H1 (cell line): Measurements from ENCODE around the gene AOPEP. TPM values are rescaled to one million over a fixed set of nuclear protein-coding genes. Genes with fewer than 3 reads are reported as not detected.

Source experiments
- CTCF ChIA-PET: fragments of 300-600 bp; sonication (Branson Sonifier 250); formaldehyde crosslinking; loops from one replicate; lab custom pipeline; 2021; ENCODE audit not compliant: partially characterized antibody; lab: Charles Lee
- POLR2A ChIA-PET: fragments of 300-600 bp; sonication (Branson Sonifier 250); formaldehyde crosslinking; loops from one replicate; lab custom pipeline; 2021; ENCODE audit warnings: inconsistent platforms; ENCODE audit not compliant: partially characterized antibody; lab: Charles Lee
- DNase-seq, 2 experiments: peaks; one replicate each; pipeline versions ENCODE4 v3.0.0 to v3.0.0-alpha.2; 2010 to 2022; ENCODE audit warnings: low spot score in 2 of 2, low read depth in 1 of 2, mixed read lengths in 1 of 2
- FAIRE-seq: peaks from 2 replicates; lab custom pipeline; 2011; peaks lifted over from hg19 to GRCh38; lab: Jason Lieb, UNC
- H2AFZ ChIP-seq: 2 replicates; pipeline ENCODE4 v1.8.1; 2012; ENCODE audit warnings: low read length, inconsistent platforms
- H2AK5ac ChIP-seq: 2 replicates; pipeline ENCODE4 v1.6.1; 2013; ENCODE audit warnings: low read depth, low read length
- H2BK120ac ChIP-seq: replicated peaks from 2 replicates; pipeline ENCODE3; 2013; ENCODE audit warnings: low read depth, low read length, inconsistent platforms
- H2BK12ac ChIP-seq: 2 replicates; pipeline ENCODE4 v1.6.1; 2013; ENCODE audit warnings: low read depth, low read length
- H2BK15ac ChIP-seq: 2 replicates; pipeline ENCODE4 v1.6.1; 2013; ENCODE audit warnings: low read length
- H2BK20ac ChIP-seq: 2 replicates; pipeline ENCODE4 v1.6.1; 2013; ENCODE audit warnings: low read length
- H2BK5ac ChIP-seq: 2 replicates; pipeline ENCODE4 v1.6.1; 2013; ENCODE audit warnings: low read depth, low read length
- H3K14ac ChIP-seq: 2 replicates; pipeline ENCODE4 v1.6.1; 2013; ENCODE audit warnings: inconsistent platforms; ENCODE audit not compliant: insufficient read length
- H3K18ac ChIP-seq: 2 replicates; pipeline ENCODE4 v1.6.1; 2013; ENCODE audit warnings: low read length; ENCODE audit errors: extremely low read depth
- H3K23ac ChIP-seq: 2 replicates; pipeline ENCODE4 v1.6.1; 2013; ENCODE audit warnings: inconsistent platforms; ENCODE audit not compliant: insufficient read length
- H3K23me2 ChIP-seq: 2 replicates; pipeline ENCODE4 v1.6.1; 2013; ENCODE audit warnings: low read depth, low read length
- H3K27ac ChIP-seq: 2 replicates; pipeline ENCODE4 v1.6.1; 2011; ENCODE audit warnings: low read depth, low read length, inconsistent platforms
- H3K27me3 ChIP-seq, 4 experiments: replicated peaks in 1 of 4; 1 replicate in 1 of 4; 2 replicates in 3 of 4; pipeline versions ENCODE4 v1.6.1 to v1.8.1; 2011 to 2013; ENCODE audit warnings: low read length in 3 of 4, mild to moderate bottlenecking in 3 of 4, inconsistent platforms in 2 of 4, mixed read lengths in 2 of 4, moderate library complexity in 1 of 4; ENCODE audit not compliant: control insufficient read depth in 3 of 4, insufficient read depth in 3 of 4; ENCODE audit errors: extremely low read depth in 1 of 4
- H3K36me3 ChIP-seq, 4 experiments: 2 replicates each; pipeline versions ENCODE4 v1.6.1 to v1.8.1; 2011 to 2013; ENCODE audit warnings: mild to moderate bottlenecking in 4 of 4, low read length in 3 of 4, moderate library complexity in 2 of 4, control low read depth in 1 of 4, inconsistent platforms in 1 of 4; ENCODE audit not compliant: insufficient read depth in 4 of 4, control insufficient read depth in 2 of 4
- H3K4ac ChIP-seq: replicated peaks from 2 replicates; pipeline ENCODE3; 2013; ENCODE audit warnings: low read length, low read depth, mixed read lengths, inconsistent platforms; ENCODE audit not compliant: insufficient read length
- H3K4me1 ChIP-seq, 4 experiments: replicated peaks in 1 of 4; 1 replicate in 1 of 4; 2 replicates in 3 of 4; pipeline versions ENCODE4 v1.6.1 to v1.8.1; 2011 to 2013; ENCODE audit warnings: low read length in 3 of 4, inconsistent platforms in 2 of 4, mixed read lengths in 1 of 4; ENCODE audit not compliant: insufficient read depth in 4 of 4, control insufficient read depth in 3 of 4
- H3K4me2 ChIP-seq, 2 experiments: 2 replicates each; pipeline versions ENCODE4 v1.6.1 to v1.8.1; 2011 to 2013; ENCODE audit warnings: low read depth in 2 of 2, low read length in 2 of 2, control low read depth in 1 of 2, inconsistent platforms in 1 of 2, mild to moderate bottlenecking in 1 of 2; ENCODE audit not compliant: insufficient read depth in 1 of 2
- H3K4me3 ChIP-seq, 4 experiments: fragments of 200-600, 300-600 bp in 1 of 4; sonication (generic), shearing (Covaris generic), sonication (Bioruptor Twin) in 1 of 4; 2 replicates each; pipeline versions ENCODE4 v1.5.1 to v1.8.1; 2011 to 2016; ENCODE audit warnings: low read length in 4 of 4, low read depth in 3 of 4, control low read depth in 2 of 4, inconsistent platforms in 2 of 4, mild to moderate bottlenecking in 2 of 4, mixed read lengths in 1 of 4, moderate library complexity in 1 of 4; ENCODE audit not compliant: insufficient read depth in 2 of 4; ENCODE audit errors: extremely low read depth in 1 of 4
- H3K56ac ChIP-seq: replicated peaks from 2 replicates; pipeline ENCODE3; 2013; ENCODE audit warnings: low read depth, mild to moderate bottlenecking, mixed read lengths, low read length, inconsistent platforms; ENCODE audit not compliant: insufficient read length
- H3K79me1 ChIP-seq: 2 replicates; pipeline ENCODE4 v1.6.1; 2013; ENCODE audit warnings: low read depth, low read length, control low read depth
- H3K79me2 ChIP-seq, 2 experiments: 2 replicates each; pipeline versions ENCODE4 v1.6.1 to v1.8.1; 2012 to 2013; ENCODE audit warnings: low read length in 2 of 2, mild to moderate bottlenecking in 2 of 2, inconsistent platforms in 1 of 2; ENCODE audit not compliant: insufficient read depth in 2 of 2, control insufficient read depth in 1 of 2
- H3K9ac ChIP-seq, 4 experiments: replicated peaks in 1 of 4; 1 replicate in 1 of 4; 2 replicates in 3 of 4; pipeline versions ENCODE4 v1.6.1 to v1.8.1; 2011 to 2013; ENCODE audit warnings: low read depth in 3 of 4, low read length in 3 of 4, control low read depth in 2 of 4, mild to moderate bottlenecking in 2 of 4, moderate library complexity in 2 of 4, inconsistent platforms in 1 of 4; ENCODE audit errors: extremely low read depth in 1 of 4
- H3K9me3 ChIP-seq, 2 experiments: 2 replicates each; pipeline versions ENCODE4 v1.6.1 to v1.8.1; 2012 to 2013; ENCODE audit warnings: mild to moderate bottlenecking in 2 of 2, moderate library complexity in 2 of 2, control low read depth in 1 of 2, inconsistent platforms in 1 of 2, low read depth in 1 of 2, low read length in 1 of 2, mixed read lengths in 1 of 2; ENCODE audit not compliant: insufficient read depth in 2 of 2
- H4K20me1 ChIP-seq, 2 experiments: replicated peaks in 1 of 2; 2 replicates each; pipeline versions ENCODE3 to v1.8.1; 2011 to 2013; ENCODE audit warnings: inconsistent platforms in 2 of 2, low read length in 2 of 2, mild to moderate bottlenecking in 1 of 2; ENCODE audit not compliant: insufficient read depth in 2 of 2, control insufficient read depth in 1 of 2
- H4K5ac ChIP-seq: 2 replicates; pipeline ENCODE4 v1.6.1; 2013; ENCODE audit warnings: low read length, low read depth, mixed read lengths, inconsistent platforms; ENCODE audit not compliant: insufficient read length
- H4K8ac ChIP-seq: 2 replicates; pipeline ENCODE4 v1.8.0; 2013; ENCODE audit warnings: mild to moderate bottlenecking, moderate library complexity, low read length, inconsistent platforms; ENCODE audit not compliant: insufficient read depth; ENCODE audit errors: extremely low read depth
- H4K91ac ChIP-seq: replicated peaks from 2 replicates; pipeline ENCODE3; 2013; ENCODE audit warnings: low read length, mixed read lengths, inconsistent platforms; ENCODE audit not compliant: insufficient read length
- CHD2 ChIP-seq: IDR thresholded peaks from 2 replicates; pipeline ENCODE4 v1.6.1; 2012; ENCODE audit warnings: low read length, improper control_type of control experiment
- HDAC6 ChIP-seq: IDR thresholded peaks from one replicate; pipeline ENCODE4 v1.7.1; 2012; ENCODE audit warnings: low read depth, mild to moderate bottlenecking, inconsistent platforms, low read length, moderate library complexity
- KDM4A ChIP-seq: IDR thresholded peaks from one replicate; pipeline ENCODE4 v1.7.1; 2012; ENCODE audit warnings: low read depth, mild to moderate bottlenecking, moderate library complexity, low read length, inconsistent platforms; ENCODE audit not compliant: severe bottlenecking
- MAFK ChIP-seq: IDR thresholded peaks from 2 replicates; pipeline ENCODE4 v1.6.1; 2012; ENCODE audit warnings: low read depth, mild to moderate bottlenecking, improper control_type of control experiment, low read length
- RNF2 ChIP-seq: fragments of 200-900, 300-1000 bp; sonication (generic); IDR thresholded peaks from 2 replicates; pipeline ENCODE4 v1.7.1; 2016; ENCODE audit warnings: borderline replicate concordance, low read depth, mild to moderate bottlenecking, antibody characterized with exemption, low read length; ENCODE audit not compliant: poor library complexity, severe bottlenecking; ENCODE audit errors: missing control alignments
- SAP30 ChIP-seq: fragments of 300-600 bp; sonication (generic); IDR thresholded peaks from 2 replicates; pipeline ENCODE4 v1.7.1; 2012; ENCODE audit warnings: low read length, moderate library complexity, mild to moderate bottlenecking, inconsistent platforms; ENCODE audit not compliant: insufficient read depth, insufficient replicate concordance
- WGBS, 2 experiments: shearing (Covaris generic) in 1 of 2; methylation state at CpG; one replicate each; pipeline versions ENCODE4 v1.1.6 to v1.1.7; 2013 to 2015; ENCODE audit warnings: low lambda C conversion rate in 2 of 2, mixed read lengths in 2 of 2, inconsistent platforms in 1 of 2, low coverage in 1 of 2, missing lambda C conversion rate in 1 of 2; ENCODE audit not compliant: insufficient replicate concordance in 2 of 2, insufficient coverage in 1 of 2, insufficient read length in 1 of 2; ENCODE audit errors: extremely low coverage in 1 of 2, missing lambda C conversion rate in 1 of 2; 5-methylcytosine and 5-hydroxymethylcytosine counted together
- polyA plus RNA-seq, 7 experiments: library from polyadenylated mRNA; depleted of rRNA in 3 of 7; stranded (reverse) in 5 of 7; unstranded in 2 of 7; fragments of >200 nt in 5 of 7; fragments of 200-250 nt in 2 of 7; gene quantifications; 1 replicate in 5 of 7; 2 replicates in 1 of 7; 4 replicates in 1 of 7; pipeline versions ENCODE4 v1.2.1 to v1.2.3, GENCODE V29; 2011 to 2013; ENCODE audit warnings: missing spikeins in 2 of 7, mixed read lengths in 2 of 7
- total RNA-seq: library from RNA; stranded (reverse); fragmentation: NEBNext Ultra II Directional; extraction: Animal tissue kit (Norgen Biotek cat#: 25700); gene quantifications from 2 replicates; pipeline ENCODE4 v1.2.1, GENCODE V29; 2021
- TF ChIP-seq, protein P1 (sequence below): IDR thresholded peaks from 2 replicates; pipeline ENCODE4 v1.6.1; 2011; ENCODE audit warnings: low read depth, mild to moderate bottlenecking, low read length; ENCODE audit not compliant: insufficient read depth

The AOPEP gene
- total and polyA plus RNA-seq, 2 of the 8 experiments (the other 6 are each of a cell fraction or from before 2014, with no cell fraction given), result 6.1 to 14.3 TPM

DNA sequence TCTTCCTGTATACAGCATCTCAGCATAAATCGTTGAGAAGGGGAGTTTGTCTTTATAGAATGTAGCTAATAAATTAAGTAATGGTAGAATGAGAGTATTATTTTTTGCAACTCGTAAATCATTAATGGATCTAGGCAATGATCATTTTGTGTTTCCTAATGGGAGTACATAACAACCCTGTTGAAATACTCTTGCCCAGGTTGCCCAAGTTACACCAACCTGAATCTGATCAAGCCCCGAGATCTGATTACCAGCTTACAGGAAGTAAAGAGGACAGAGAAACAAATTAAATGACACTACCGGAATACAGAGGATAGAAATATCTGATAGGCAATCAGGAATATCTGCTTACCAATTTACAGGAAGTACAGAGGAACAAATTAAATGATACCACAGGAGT is 107.3 kb downstream of the AOPEP start:
- Histone ChIP-seq H4K20me1 (no peaks in the 10 kb centered on the region), H3K18ac (no peak overlapping the region), H3K23ac (no peak overlapping the region), H3K9me3 (peaks cover 4% of the 10 kb centered on the region in 2 experiments; a peak in 1 of 4 replicates), H2AFZ (no peak overlapping the region), H2AK5ac (no peak overlapping the region), H3K27me3 (no peaks in the 10 kb centered on the region), H3K27ac (no peak overlapping the region), H3K4me3 (no peak overlapping the region), H3K9ac (no peak overlapping the region), H2BK120ac (no peak overlapping the region), H3K56ac (no peak overlapping the region), H3K14ac (no peak overlapping the region), H3K79me2 (no peaks in the 10 kb centered on the region), H3K79me1 (no peaks in the 10 kb centered on the region; the same call in 1 of the 2 replicates), H2BK12ac (no peak overlapping the region), H3K36me3 (no peaks in the 10 kb centered on the region; a peak in 1 of 8 replicates), H4K91ac (no peak overlapping the region), H3K4me1 (no peaks in the 10 kb centered on the region), H3K4ac (no peak overlapping the region), H3K4me2 (no peak overlapping the region), H4K5ac (no peak overlapping the region), H4K8ac (no peak overlapping the region), H2BK20ac (no peak overlapping the region), H2BK5ac (no peak overlapping the region), H3K23me2 (no peaks in the 10 kb centered on the region), H2BK15ac (no peak overlapping the region)
- POLR2A ChIA-PET, result no interaction called here
- 83% methylated on average over 4 of the region's 4 CpGs; no CpG with 5 or more reads in 1 of the 2 experiments for WGBS, 2 experiments
- DNase-seq (no peak), FAIRE-seq (no peak)
- CTCF ChIA-PET, result interaction anchor here (0.8 to 1.4 kb wide), 3 partner anchors 13 to 152 kb away, joined by 3 read pairs; no protein-coding TSS in a partner anchor
- TF ChIP-seq CHD2, result no peak
- TF ChIP-seq, protein P1, sequence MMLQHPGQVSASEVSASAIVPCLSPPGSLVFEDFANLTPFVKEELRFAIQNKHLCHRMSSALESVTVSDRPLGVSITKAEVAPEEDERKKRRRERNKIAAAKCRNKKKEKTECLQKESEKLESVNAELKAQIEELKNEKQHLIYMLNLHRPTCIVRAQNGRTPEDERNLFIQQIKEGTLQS, result no peak
- TF ChIP-seq MAFK, result no peak
- TF ChIP-seq RNF2, result no peak
- no peak for TF ChIP-seq HDAC6
- TF ChIP-seq KDM4A, result no peak
- TF ChIP-seq SAP30, result no peak
